HCT116 (cell line): ENCODE data around the gene PHLDB3.

Experiments
- CTCF ChIP-seq, 3 experiments: fragments of 200-600 bp in 1 of 3; sonication (generic) in 1 of 3; IDR thresholded peaks in 2 of 3; conservative IDR thresholded peaks in 1 of 3; 2 replicates each; pipeline ENCODE4 v1.5.1; 2012 to 2017; ENCODE audit warnings: low read depth in 2 of 3, low read length in 2 of 3, antibody characterized with exemption in 1 of 3, borderline replicate concordance in 1 of 3, control low read depth in 1 of 3, mild to moderate bottlenecking in 1 of 3, mixed read lengths in 1 of 3, mixed run types in 1 of 3, moderate library complexity in 1 of 3; ENCODE audit not compliant: insufficient read depth in 1 of 3
- EZH2 ChIP-seq: fragments of 200-600 bp; sonication (generic); IDR thresholded peaks from 2 replicates; pipeline ENCODE4 v1.6.1; 2017; ENCODE audit warnings: antibody characterized with exemption, mixed run types
- POLR2A ChIP-seq: IDR thresholded peaks from 2 replicates; pipeline ENCODE4 v1.7.0; 2011; ENCODE audit warnings: borderline replicate concordance; ENCODE audit not compliant: insufficient read depth, insufficient read length; ENCODE audit errors: extremely low read depth
- POLR2AphosphoS5 ChIP-seq: IDR thresholded peaks from 2 replicates; pipeline ENCODE4 v1.6.1; 2011; ENCODE audit warnings: mild to moderate bottlenecking, low read depth, low read length, moderate library complexity
- RAD21 ChIP-seq: IDR thresholded peaks from 2 replicates; pipeline ENCODE4 v1.6.1; 2012; ENCODE audit warnings: low read depth, mild to moderate bottlenecking
- SP1 ChIP-seq: IDR thresholded peaks from 2 replicates; pipeline ENCODE4 v1.6.1; 2012; ENCODE audit warnings: low read depth
- YY1 ChIP-seq: IDR thresholded peaks from 2 replicates; pipeline ENCODE4 v1.6.1; 2011; ENCODE audit warnings: low read length, low read depth, moderate library complexity, mild to moderate bottlenecking; ENCODE audit not compliant: insufficient replicate concordance; ENCODE audit errors: extremely low read depth
- ZFX ChIP-seq: fragments of 450-650 bp; IDR thresholded peaks from 2 replicates; pipeline ENCODE4 v1.6.1; 2017

GRCh38 chr19:43505186-43505456 is 575 bp upstream of the PHLDB3 start:
- TF ChIP-seq POLR2AphosphoS5 (no peak), POLR2A (no peak), CTCF (IDR thresholded peaks at IDR 0.05 in 2 of 3, conservative IDR thresholded peaks at IDR 0.05 in 1 of 3; ENCODE audit: borderline replicate concordance in 1 of 3, insufficient read depth in 1 of 3, low read depth in 2 of 3, low read length in 2 of 3) (no peak), RAD21 (no peak), ZFX (no peak), YY1 (no peak), EZH2 (no peak), SP1 (no peak)
